SHP77 (cell line): Measurements from ENCODE around the gene FAM3B.
"Not testable (repeated sequence)": the region's sequence is repeated elsewhere in the genome, so short reads cannot be mapped to it uniquely, and the experiment has no call there.

ENCODE experiments used
- DNase-seq, 2 experiments: peaks; one replicate each; lab custom pipeline; 2025; lab: John Stamatoyannopoulos, UW

The FAM3B gene

GRCh38 chr21:41316200-41317062 is at the start of gene FAM3B:
Gene FAM3B, plus strand, starts transcription at chr21:41316801. Its CDS starts 79 bp downstream, at chr21:41316880.
- DNase-seq = no peak

GRCh38 chr21:41267346-41267745 is 49.3 kb upstream of the FAM3B start:
- no peak for DNase-seq

- DNase-seq = no peak
Measured at GRCh38 chr21:41269535-41269934, 47.1 kb upstream of the FAM3B start.

- no peak for DNase-seq
Measured at GRCh38 chr21:41277196-41277595, 39.4 kb upstream of the FAM3B start.

- no peak for DNase-seq
Measured at GRCh38 chr21:41277846-41278245, 38.8 kb upstream of the FAM3B start.

- DNase-seq = no peak
Measured at GRCh38 chr21:41280115-41280919, 36.3 kb upstream of the FAM3B start.

GRCh38 chr21:41282412-41282811 is 34.2 kb upstream of the FAM3B start:
- DNase-seq = no peak

GRCh38 chr21:41283211-41283818 is 33.3 kb upstream of the FAM3B start:
- peak; percentile 45 to 70 for DNase-seq

GRCh38 chr21:41289431-41289830 is 27.2 kb upstream of the FAM3B start:
- no peak for DNase-seq

GRCh38 chr21:41290106-41290799 is 26.3 kb upstream of the FAM3B start:
- no peak for DNase-seq

- no peak for DNase-seq
Measured at GRCh38 chr21:41294548-41295231, 21.9 kb upstream of the FAM3B start.

GRCh38 chr21:41295721-41296254 is 20.8 kb upstream of the FAM3B start:
- DNase-seq = no peak

- no peak for DNase-seq
Measured at GRCh38 chr21:41302976-41303375, 13.6 kb upstream of the FAM3B start.

- no peak for DNase-seq
Measured at GRCh38 chr21:41304068-41304720, 12.4 kb upstream of the FAM3B start.

GRCh38 chr21:41307219-41307618 is 9.4 kb upstream of the FAM3B start:
- no peak for DNase-seq

- not testable (repeated sequence) for DNase-seq
Measured at GRCh38 chr21:41313285-41314164, 3.1 kb upstream of the FAM3B start.

- no peak for DNase-seq
Measured at GRCh38 chr21:41315726-41316125, 875 bp upstream of the FAM3B start.

- DNase-seq = no peak
Measured at GRCh38 chr21:41317063-41317392, 427 bp downstream of the FAM3B start.

- no peak for DNase-seq
Measured at GRCh38 chr21:41317458-41317857, 857 bp downstream of the FAM3B start.

- DNase-seq = no peak
Measured at GRCh38 chr21:41318218-41318617, 1.6 kb downstream of the FAM3B start.
